IMR-90 (cell line): ENCODE data around the gene ACO1. TPM values are rescaled to one million over a fixed set of nuclear protein-coding genes. Genes with fewer than 3 reads are reported as not detected.

Source experiments
- ATAC-seq: fragments of 200-7000 bp; cut with Tn5 transposase; 2 replicates; pipeline ENCODE4 v1.9.1; 2020; ENCODE audit warnings: low read depth, mild to moderate bottlenecking, moderate library complexity
- BruUV-seq: library from RNA; stranded (reverse); fragments of 400-500 nt; replicated peaks from 2 replicates; lab custom pipeline; 2021; lab: Mats Ljungman, UMichigan
- CTCF ChIA-PET: fragments of 300-600 bp; formaldehyde crosslinking; extraction: SDS; loops from one replicate; lab custom pipeline; 2021; ENCODE audit warnings: antibody characterized with exemption; lab: Yijun Ruan, JAX
- POLR2A ChIA-PET: fragments of 300-600 bp; sonication (Branson Sonifier 250); formaldehyde crosslinking; loops from one replicate; lab custom pipeline; 2022; ENCODE audit warnings: antibody characterized with exemption; ENCODE audit not compliant: unreplicated experiment; lab: Charles Lee
- DNase-seq: peaks from one replicate; pipeline ENCODE4 v3.0.0; 2013
- H2AFZ ChIP-seq: replicated peaks from 2 replicates; pipeline ENCODE3; 2013; ENCODE audit warnings: low read length, mild to moderate bottlenecking; ENCODE audit not compliant: poor library complexity
- H2AK5ac ChIP-seq: 2 replicates; pipeline ENCODE4 v1.6.1; 2013; ENCODE audit warnings: low read depth, low read length, inconsistent platforms
- H2AK9ac ChIP-seq: replicated peaks from 2 replicates; pipeline ENCODE3; 2013; ENCODE audit warnings: mild to moderate bottlenecking, low read depth, low read length, moderate library complexity; ENCODE audit not compliant: poor library complexity
- H2BK120ac ChIP-seq: 2 replicates; pipeline ENCODE4 v1.6.1; 2013; ENCODE audit warnings: low read depth, low read length, inconsistent platforms
- H2BK15ac ChIP-seq: 3 replicates; pipeline ENCODE4 v1.6.1; 2013; ENCODE audit warnings: low read depth, low read length, inconsistent platforms
- H2BK20ac ChIP-seq: 2 replicates; pipeline ENCODE4 v1.6.1; 2013; ENCODE audit warnings: low read depth, mild to moderate bottlenecking, inconsistent platforms, low read length, moderate library complexity
- H2BK5ac ChIP-seq: 2 replicates; pipeline ENCODE4 v1.6.1; 2013; ENCODE audit warnings: mild to moderate bottlenecking, low read depth, low read length, inconsistent platforms; ENCODE audit not compliant: poor library complexity, severe bottlenecking
- H3K14ac ChIP-seq: replicated peaks from 2 replicates; pipeline ENCODE4 v1.6.1; 2013; ENCODE audit warnings: low read depth, low read length, inconsistent platforms
- H3K18ac ChIP-seq: 2 replicates; pipeline ENCODE4 v1.6.1; 2013; ENCODE audit warnings: low read depth, low read length, control low read depth
- H3K23ac ChIP-seq: 2 replicates; pipeline ENCODE4 v1.6.1; 2013; ENCODE audit warnings: low read depth, low read length, inconsistent platforms
- H3K27ac ChIP-seq: 2 replicates; pipeline ENCODE4 v1.5.1; 2013; ENCODE audit warnings: mild to moderate bottlenecking, control low read depth, low read length; ENCODE audit not compliant: insufficient read depth
- H3K27me3 ChIP-seq: 2 replicates; pipeline ENCODE4 v1.6.1; 2013; ENCODE audit warnings: low read length; ENCODE audit not compliant: control insufficient read depth, insufficient read depth
- H3K36me3 ChIP-seq: 2 replicates; pipeline ENCODE4 v1.6.1; 2013; ENCODE audit warnings: low read length, mixed read lengths; ENCODE audit not compliant: control insufficient read depth, insufficient read depth
- H3K4ac ChIP-seq: 2 replicates; pipeline ENCODE4 v1.6.1; 2013; ENCODE audit warnings: low read depth, low read length, inconsistent platforms
- H3K4me1 ChIP-seq: 2 replicates; pipeline ENCODE4 v1.6.1; 2013; ENCODE audit warnings: low read length, mixed read lengths; ENCODE audit not compliant: control insufficient read depth, insufficient read depth
- H3K4me2 ChIP-seq: 2 replicates; pipeline ENCODE4 v1.6.1; 2013; ENCODE audit warnings: low read depth, mild to moderate bottlenecking, control low read depth, low read length, moderate library complexity
- H3K4me3 ChIP-seq: 2 replicates; pipeline ENCODE4 v1.5.1; 2013; ENCODE audit warnings: low read depth, mild to moderate bottlenecking, control low read depth, low read length, moderate library complexity; ENCODE audit not compliant: insufficient read depth
- H3K56ac ChIP-seq: 2 replicates; pipeline ENCODE4 v1.6.1; 2013; ENCODE audit warnings: low read length, inconsistent platforms; ENCODE audit not compliant: insufficient read depth; ENCODE audit errors: extremely low read depth
- H3K79me1 ChIP-seq, 2 experiments: 2 replicates each; pipeline ENCODE4 v1.6.1; 2013; ENCODE audit warnings: low read length in 2 of 2, inconsistent platforms in 1 of 2, low read depth in 1 of 2
- H3K9ac ChIP-seq: 2 replicates; pipeline ENCODE4 v1.6.1; 2013; ENCODE audit warnings: low read depth, low read length, control low read depth
- H3K9me1 ChIP-seq: 2 replicates; pipeline ENCODE4 v1.6.1; 2013; ENCODE audit warnings: low read length, inconsistent platforms; ENCODE audit not compliant: insufficient read depth
- H3K9me3 ChIP-seq: 2 replicates; pipeline ENCODE4 v1.6.1; 2013; ENCODE audit warnings: low read length; ENCODE audit not compliant: control insufficient read depth, insufficient read depth
- H4K20me1 ChIP-seq: 2 replicates; pipeline ENCODE4 v1.6.1; 2013; ENCODE audit warnings: low read length, inconsistent platforms; ENCODE audit not compliant: insufficient read depth
- H4K5ac ChIP-seq: 2 replicates; pipeline ENCODE4 v1.6.1; 2013; ENCODE audit warnings: mild to moderate bottlenecking, low read depth, low read length, control low read depth
- H4K8ac ChIP-seq, 2 experiments: 2 replicates each; pipeline ENCODE4 v1.6.1; 2013; ENCODE audit warnings: low read depth in 2 of 2, low read length in 2 of 2, control low read depth in 1 of 2, inconsistent platforms in 1 of 2
- H4K91ac ChIP-seq: 2 replicates; pipeline ENCODE4 v1.6.1; 2013; ENCODE audit warnings: low read depth, low read length, inconsistent platforms; ENCODE audit not compliant: insufficient read depth
- FOS ChIP-seq: fragments of 150-350 bp; IDR thresholded peaks from 2 replicates; pipeline ENCODE4 v1.6.1; 2016; ENCODE audit warnings: low read depth, low read length
- MAZ ChIP-seq: IDR thresholded peaks from 2 replicates; pipeline ENCODE4 v1.6.1; 2012; ENCODE audit warnings: low read depth, mild to moderate bottlenecking, low read length, improper control_type of control experiment, moderate library complexity, borderline replicate concordance
- WGBS, 2 experiments: methylation state at CpG; one replicate each; pipeline versions ENCODE4 v1.1.5 to v1.1.7; 2013; ENCODE audit warnings: missing lambda C conversion rate in 2 of 2; ENCODE audit not compliant: insufficient read length in 1 of 2; ENCODE audit errors: extremely low coverage in 2 of 2; 5-methylcytosine and 5-hydroxymethylcytosine counted together
- dilution Hi-C: fragments of 300-500 bp; cut with HindIII; formaldehyde crosslinking; loops from one replicate; pipeline ENCODE4 v1.14.3; 2018; ENCODE audit warnings: low sequenced_read_pairs; ENCODE audit not compliant: unreplicated experiment
- in situ Hi-C: fragments of 300-500 bp; cut with MboI; formaldehyde crosslinking; loops from 3 replicates; pipeline ENCODE4 v1.14.3; 2019; ENCODE audit warnings: low sequenced_read_pairs, inconsistent platforms, mixed read lengths
- intact Hi-C: fragments of 100-400 bp; cut with micrococcal nuclease; formaldehyde crosslinking; loops from 2 replicates; pipeline ENCODE4 v1.10.0; 2022
- polyA plus RNA-seq, 3 experiments: library from polyadenylated mRNA; depleted of rRNA; stranded (reverse); fragments of >200 nt; gene quantifications; 2 replicates each; pipeline ENCODE4 v1.2.3, GENCODE V29; 2012; ENCODE audit warnings: low replicate concordance in 1 of 3
- total RNA-seq: library from RNA; depleted of rRNA; stranded (reverse); fragments of >200 nt; gene quantifications from 2 replicates; pipeline ENCODE4 v1.2.3, GENCODE V29; 2012

Gene ACO1
- total and polyA plus RNA-seq, 2 of the 4 experiments (the other 2 are of a cell fraction), result 85.9 to 158 TPM

GRCh38 chr9:32486839-32487562 lies 102.6 kb downstream of the ACO1 start:
- Histone ChIP-seq H3K23ac (no peak overlapping the region), H2AFZ (no peak overlapping the region), H3K4me1 (peaks cover 4% of the 10 kb centered on the region; the same call in 1 of the 2 replicates), H3K9ac (no peak overlapping the region), H3K36me3 (peaks cover 21% of the 10 kb centered on the region), H3K27ac (no peak overlapping the region), H2BK20ac (peak overlapping the region; percentile 63; the same call in 1 of the 2 replicates), H2BK5ac (peak overlapping the region; percentile 51), H4K5ac (no peak overlapping the region), H4K8ac (peak overlapping the region; percentile 6 to 50; a peak in 1 of 4 replicates), H3K4me3 (no peak overlapping the region), H3K79me1 (0 out of 4 replicates have a peak, but pooled peaks cover 0 to 5% of the 10 kb centered on the region in 2 experiments), H3K14ac (no peak overlapping the region; the same call in 1 of the 2 replicates), H4K20me1 (no peaks in the 10 kb centered on the region), H2AK9ac (no peak overlapping the region), H3K56ac (no peak overlapping the region), H2BK120ac (peak overlapping the region; percentile 2; the same call in 1 of the 2 replicates), H2AK5ac (no peak overlapping the region), H3K4me2 (no peak overlapping the region), H3K9me1 (no peaks in the 10 kb centered on the region), H2BK15ac (no peak overlapping the region; the same call in 2 of the 3 replicates), H3K4ac (peak overlapping the region; percentile 4; the same call in 1 of the 2 replicates), H4K91ac (no peak overlapping the region), H3K27me3 (no peaks in the 10 kb centered on the region), H3K18ac (no peak overlapping the region), H3K9me3 (no peaks in the 10 kb centered on the region)
- ChIA-PET POLR2A (no interaction called here), CTCF (interaction anchor here (2.6 kb wide), 1 partner anchor 108 kb away, joined by 11 read pairs; no protein-coding TSS in a partner anchor)
- in situ Hi-C loops (no loop called here), intact Hi-C loops (no loop called here), dilution Hi-C loops (no loop called here)
- BruUV-seq, result no TSS peak
- ATAC-seq (peak; percentile 87), DNase-seq (peak; percentile 93)
- TF ChIP-seq FOS (peak; percentile 12; the same call in 1 of the 2 replicates), MAZ (no peak)
- 100% methylated on average over 1 of the region's 2 CpGs; no CpG with 5 or more reads in 1 of the 2 experiments for WGBS, 2 experiments
